Osteoblast (primary cell): ENCODE results near the gene MUC6. TPM values are rescaled to one million over a fixed set of nuclear protein-coding genes. Genes with fewer than 3 reads are reported as not detected.

Experiments used
- DNase-seq: peaks from one replicate; pipeline ENCODE4 v3.0.0; 2011; ENCODE audit warnings: low spot score, mixed read lengths; ENCODE audit not compliant: insufficient read length; ENCODE audit errors: missing footprints
- H2AFZ ChIP-seq: 2 replicates; pipeline ENCODE4 v1.6.0; 2011; ENCODE audit warnings: mild to moderate bottlenecking, low read length
- H3K27ac ChIP-seq: 2 replicates; pipeline ENCODE4 v1.5.1; 2011; ENCODE audit warnings: mild to moderate bottlenecking, low read depth, low read length, moderate library complexity
- H3K27me3 ChIP-seq: 2 replicates; pipeline ENCODE4 v1.6.0; 2012; ENCODE audit warnings: mild to moderate bottlenecking, control low read depth, inconsistent platforms, low read length, moderate library complexity; ENCODE audit not compliant: insufficient read depth
- H3K36me3 ChIP-seq: 2 replicates; pipeline ENCODE4 v1.5.1; 2011; ENCODE audit warnings: mild to moderate bottlenecking, low read length, control low read depth, moderate library complexity; ENCODE audit not compliant: insufficient read depth
- H3K4me1 ChIP-seq: 2 replicates; pipeline ENCODE4 v1.5.1; 2011; ENCODE audit warnings: mild to moderate bottlenecking, low read length, control low read depth, moderate library complexity; ENCODE audit not compliant: insufficient read depth
- H3K4me2 ChIP-seq: 2 replicates; pipeline ENCODE4 v1.6.0; 2011; ENCODE audit warnings: mild to moderate bottlenecking, low read length; ENCODE audit not compliant: insufficient read depth
- H3K4me3 ChIP-seq: fragments of 200-600 bp; sonication (generic); 3 replicates; pipeline ENCODE4 v1.5.1; 2012; ENCODE audit warnings: mild to moderate bottlenecking, low read length, inconsistent platforms; ENCODE audit not compliant: insufficient read depth
- H3K79me2 ChIP-seq: 2 replicates; pipeline ENCODE4 v1.6.0; 2012; ENCODE audit warnings: mild to moderate bottlenecking, low read length, control low read depth, inconsistent platforms; ENCODE audit not compliant: insufficient read depth
- H3K9me3 ChIP-seq: 2 replicates; pipeline ENCODE4 v1.5.1; 2011; ENCODE audit warnings: low read depth, low read length, control low read depth
- H4K20me1 ChIP-seq: 2 replicates; pipeline ENCODE4 v1.6.0; 2012; ENCODE audit warnings: mild to moderate bottlenecking, low read length, control low read depth; ENCODE audit not compliant: insufficient read depth
- total RNA-seq: library from RNA; depleted of rRNA; stranded (reverse); fragments of >200 nt; gene quantifications from 2 replicates; pipeline ENCODE4 v1.2.3, GENCODE V29; 2012
- TF ChIP-seq, protein P1 (sequence below): IDR thresholded peaks from 2 replicates; pipeline ENCODE4 v1.5.1; 2011; ENCODE audit warnings: mild to moderate bottlenecking, low read depth, low read length, moderate library complexity; ENCODE audit errors: extremely low read depth

MUC6 gene
- total RNA-seq, 1 donor, result not detected

DNA sequence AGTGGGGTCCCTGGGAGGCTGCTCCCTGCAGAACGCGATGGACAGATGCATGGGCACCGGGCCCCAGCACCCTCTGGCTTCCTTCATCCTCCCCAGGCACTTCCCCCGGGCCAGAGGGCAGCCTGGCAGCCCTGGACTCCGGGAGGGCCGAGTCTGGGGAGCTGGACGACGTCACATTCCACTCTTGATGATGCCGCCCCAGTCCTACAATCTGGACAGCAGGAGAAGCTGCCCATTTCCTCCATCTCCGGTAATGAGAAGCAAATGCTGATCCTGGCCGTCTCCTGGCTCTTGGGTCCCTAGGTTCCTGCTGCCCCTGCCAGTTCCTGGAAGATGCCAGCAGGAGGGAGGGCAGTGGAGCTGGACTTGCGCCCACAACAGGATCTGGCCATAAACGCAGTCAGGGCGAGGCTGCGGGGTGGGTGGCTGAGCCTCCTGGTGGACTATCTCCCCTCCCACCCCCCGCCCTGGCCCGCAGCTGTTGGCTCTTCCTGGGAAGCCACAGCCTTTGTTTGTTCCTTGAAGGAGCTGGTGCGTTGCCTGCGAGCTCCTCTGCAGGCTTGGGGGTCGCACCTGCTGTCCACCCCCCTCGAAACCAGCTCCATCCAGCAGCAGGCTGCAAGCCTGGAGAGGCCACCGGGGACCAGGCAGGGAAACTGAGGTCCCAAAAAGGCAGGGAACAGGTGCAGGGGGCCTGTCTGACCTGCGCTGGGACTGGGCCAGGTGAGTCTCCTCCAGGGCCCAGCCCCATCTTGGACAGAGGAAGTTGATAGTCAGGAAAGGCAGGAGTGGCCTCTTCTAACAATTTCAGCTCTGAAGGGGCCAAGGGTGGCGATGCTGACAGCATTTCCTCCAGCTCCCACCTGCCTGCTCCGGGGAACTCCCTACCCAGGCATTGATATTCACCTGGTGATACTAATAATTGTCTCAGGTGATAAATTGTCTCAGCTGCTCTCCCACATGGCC, 17.9 kb upstream of the MUC6 start:
- H3K36me3 ChIP-seq, result no peaks in the 10 kb centered on the region
- no peaks in the 10 kb centered on the region for H3K4me1 ChIP-seq
- no peak overlapping the region for H3K27ac ChIP-seq
- H4K20me1 ChIP-seq, result no peaks in the 10 kb centered on the region
- TF ChIP-seq, protein P1, sequence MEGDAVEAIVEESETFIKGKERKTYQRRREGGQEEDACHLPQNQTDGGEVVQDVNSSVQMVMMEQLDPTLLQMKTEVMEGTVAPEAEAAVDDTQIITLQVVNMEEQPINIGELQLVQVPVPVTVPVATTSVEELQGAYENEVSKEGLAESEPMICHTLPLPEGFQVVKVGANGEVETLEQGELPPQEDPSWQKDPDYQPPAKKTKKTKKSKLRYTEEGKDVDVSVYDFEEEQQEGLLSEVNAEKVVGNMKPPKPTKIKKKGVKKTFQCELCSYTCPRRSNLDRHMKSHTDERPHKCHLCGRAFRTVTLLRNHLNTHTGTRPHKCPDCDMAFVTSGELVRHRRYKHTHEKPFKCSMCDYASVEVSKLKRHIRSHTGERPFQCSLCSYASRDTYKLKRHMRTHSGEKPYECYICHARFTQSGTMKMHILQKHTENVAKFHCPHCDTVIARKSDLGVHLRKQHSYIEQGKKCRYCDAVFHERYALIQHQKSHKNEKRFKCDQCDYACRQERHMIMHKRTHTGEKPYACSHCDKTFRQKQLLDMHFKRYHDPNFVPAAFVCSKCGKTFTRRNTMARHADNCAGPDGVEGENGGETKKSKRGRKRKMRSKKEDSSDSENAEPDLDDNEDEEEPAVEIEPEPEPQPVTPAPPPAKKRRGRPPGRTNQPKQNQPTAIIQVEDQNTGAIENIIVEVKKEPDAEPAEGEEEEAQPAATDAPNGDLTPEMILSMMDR, result no peak
- DNase-seq, result peak; percentile 87
- no peak overlapping the region for H3K4me3 ChIP-seq
- no peaks in the 10 kb centered on the region for H3K79me2 ChIP-seq
- H2AFZ ChIP-seq, result peak overlapping the region; percentile 26
- no peaks in the 10 kb centered on the region for H3K9me3 ChIP-seq
- no peak overlapping the region for H3K4me2 ChIP-seq
- peaks cover 3% of the 10 kb centered on the region for H3K27me3 ChIP-seq

DNA sequence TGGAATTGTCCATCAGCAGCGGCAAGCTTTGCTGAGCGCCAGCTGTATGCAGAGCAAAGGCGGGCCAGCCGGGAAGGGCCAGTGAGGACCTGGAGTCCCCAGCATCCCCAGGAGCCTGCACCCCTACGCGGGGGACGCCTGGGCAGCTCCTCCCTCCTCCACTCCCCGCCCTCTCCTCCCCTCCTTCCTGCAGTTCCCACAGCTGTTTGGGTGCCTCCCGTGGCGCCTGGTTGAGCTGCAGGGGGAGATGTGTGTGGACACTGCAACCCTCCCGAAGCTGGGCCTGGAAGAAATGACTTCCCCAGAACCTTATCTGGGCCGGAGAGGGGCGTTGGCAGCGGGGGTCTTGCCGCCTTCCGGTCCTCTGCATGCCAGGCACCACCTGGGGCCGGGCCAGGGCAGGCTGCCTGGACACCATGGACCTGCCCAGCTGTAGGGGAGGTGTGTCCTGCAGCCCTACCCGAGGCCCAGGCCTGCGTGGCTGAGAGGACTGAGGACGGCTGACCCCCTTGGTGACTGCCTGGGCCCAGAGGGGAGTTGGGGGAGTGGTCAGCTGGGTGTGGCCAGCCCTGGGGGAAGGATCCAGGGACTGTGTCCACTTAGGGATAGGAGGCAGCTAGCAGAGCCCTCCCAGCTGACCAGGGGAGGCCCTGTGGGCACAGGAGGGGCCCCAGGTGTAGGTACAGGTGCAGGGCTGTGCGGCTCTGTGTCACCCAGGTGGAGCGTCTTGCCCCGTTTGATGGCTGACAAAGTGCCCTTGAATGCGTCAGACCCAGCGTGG, 16.8 kb upstream of the MUC6 start:
- Histone ChIP-seq H2AFZ (no peak overlapping the region), H3K79me2 (no peaks in the 10 kb centered on the region), H3K4me1 (no peaks in the 10 kb centered on the region), H3K4me3 (no peak overlapping the region), H3K27ac (no peak overlapping the region), H4K20me1 (no peaks in the 10 kb centered on the region), H3K4me2 (no peak overlapping the region), H3K9me3 (no peaks in the 10 kb centered on the region), H3K27me3 (peaks cover 10% of the 10 kb centered on the region), H3K36me3 (no peaks in the 10 kb centered on the region)
- DNase-seq, result peak; percentile 87
- TF ChIP-seq, protein P1, result no peak

DNA sequence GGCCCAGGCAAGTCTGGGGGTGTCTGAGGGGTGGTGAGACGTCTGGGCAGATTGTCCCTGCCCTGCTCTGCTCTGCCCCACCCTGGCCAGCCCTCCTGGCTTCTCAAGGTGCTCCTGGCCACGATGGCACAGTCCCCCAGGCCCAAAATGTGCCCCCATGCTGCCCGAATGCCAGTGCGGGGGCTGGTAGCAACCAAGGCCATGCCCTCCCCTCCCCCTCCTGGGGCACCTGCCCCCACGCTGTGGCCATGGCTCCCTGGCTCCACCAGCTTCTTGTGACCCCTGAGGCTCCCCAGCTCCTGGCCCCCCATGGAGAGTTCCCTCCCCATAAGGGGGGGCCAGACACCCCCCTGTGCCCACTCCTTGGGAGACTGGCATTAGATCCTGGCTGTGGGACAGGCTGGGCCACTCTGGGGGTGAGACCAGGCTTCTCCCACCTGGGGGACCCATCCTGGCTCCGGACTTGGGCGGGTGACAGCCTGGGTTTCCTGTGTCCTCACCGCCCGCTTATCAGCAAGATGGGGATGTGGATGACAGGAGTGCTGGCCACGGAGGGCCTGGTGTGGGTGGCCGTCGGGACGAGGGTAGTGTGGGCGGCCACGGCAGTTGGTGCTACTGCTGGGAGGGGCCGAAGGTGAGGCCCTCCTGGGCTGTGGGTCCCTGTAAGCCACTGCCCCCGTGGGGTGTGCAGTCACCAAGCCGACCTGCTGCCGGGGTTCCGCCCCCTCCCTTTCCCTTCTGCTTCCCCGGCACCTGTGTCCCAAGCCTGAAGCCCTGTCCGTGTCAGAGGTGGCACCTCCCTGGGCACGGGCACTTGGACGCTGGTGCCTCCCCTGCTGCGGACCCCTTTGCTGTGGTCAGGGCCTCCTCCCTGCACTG, 15.9 kb upstream of the MUC6 start:
- Histone ChIP-seq H3K27ac (no peak overlapping the region), H3K9me3 (no peaks in the 10 kb centered on the region), H3K4me1 (no peaks in the 10 kb centered on the region), H2AFZ (no peak overlapping the region), H3K36me3 (no peaks in the 10 kb centered on the region), H3K79me2 (no peaks in the 10 kb centered on the region), H4K20me1 (no peaks in the 10 kb centered on the region), H3K27me3 (peaks cover 19% of the 10 kb centered on the region), H3K4me2 (no peak overlapping the region), H3K4me3 (no peak overlapping the region)
- TF ChIP-seq, protein P1, result no peak
- DNase-seq, result peak; percentile 80
